GM04503 (cell line): ENCODE results near the gene RAB44.

Source experiments
- DNase-seq: peaks from one replicate; pipeline ENCODE4 v3.0.0-alpha.2; 2012; ENCODE audit warnings: low read depth

The RAB44 gene

DNA sequence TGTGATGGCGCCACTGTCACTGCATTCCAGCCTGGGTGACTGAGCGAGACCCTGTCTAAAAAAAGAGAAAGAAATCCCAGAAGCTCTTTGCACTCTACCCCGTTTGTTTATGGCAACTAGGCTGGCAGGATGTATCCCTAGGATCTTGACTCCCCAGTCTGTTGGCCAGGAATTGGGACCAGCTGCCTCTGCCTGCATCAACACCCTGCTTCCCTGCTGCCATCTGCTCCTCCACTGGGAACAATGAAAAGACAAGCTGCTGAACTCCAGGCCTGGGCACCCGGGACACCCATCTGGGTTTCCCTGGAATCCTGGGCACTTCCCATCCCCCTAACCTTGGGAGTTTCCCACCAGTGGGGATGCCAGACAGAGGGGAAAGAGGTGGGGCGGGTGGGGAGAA, 76.7 kb downstream of the RAB44 start:
- no peak for DNase-seq

DNA sequence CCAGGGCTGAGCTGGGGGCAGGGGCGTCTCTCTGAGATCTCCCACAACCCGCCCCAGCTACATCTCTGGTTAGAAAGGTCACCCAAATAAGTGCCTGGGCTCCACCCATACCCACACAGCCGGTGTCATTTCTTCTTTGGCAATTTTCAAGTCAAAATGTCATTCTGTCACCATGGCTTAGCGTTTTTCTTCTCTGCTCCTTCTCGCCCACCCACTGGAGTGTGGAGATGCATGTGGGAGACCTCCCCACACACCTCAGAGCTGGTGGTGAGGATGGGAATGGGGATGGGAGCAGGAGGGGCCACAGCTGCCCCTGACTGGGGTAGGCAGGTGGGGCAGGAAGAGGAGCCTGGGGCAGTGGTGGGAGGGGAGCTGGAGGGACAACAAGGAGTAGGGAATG, 78.5 kb downstream of the RAB44 start:
- DNase-seq, result no peak

DNA sequence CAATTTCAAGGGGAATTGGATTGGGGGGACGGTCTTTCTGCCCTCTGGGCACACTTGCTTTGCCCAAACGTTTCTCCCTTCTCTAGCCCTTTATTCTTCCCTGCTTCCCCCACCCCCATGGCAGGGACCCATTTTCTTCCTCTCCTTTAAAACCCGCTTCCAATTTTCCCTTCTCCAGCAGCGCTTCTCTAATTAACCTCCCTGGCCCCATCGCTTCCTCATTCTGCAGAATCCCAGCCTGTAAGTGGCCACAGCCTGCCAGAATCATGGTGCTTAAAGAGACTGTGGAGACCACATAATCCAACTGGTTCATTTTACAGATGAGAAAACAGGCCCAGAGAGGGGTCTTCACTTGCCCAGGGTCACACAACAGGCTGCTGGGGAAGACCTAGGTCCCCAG, 80.2 kb downstream of the RAB44 start:
- no peak for DNase-seq

DNA sequence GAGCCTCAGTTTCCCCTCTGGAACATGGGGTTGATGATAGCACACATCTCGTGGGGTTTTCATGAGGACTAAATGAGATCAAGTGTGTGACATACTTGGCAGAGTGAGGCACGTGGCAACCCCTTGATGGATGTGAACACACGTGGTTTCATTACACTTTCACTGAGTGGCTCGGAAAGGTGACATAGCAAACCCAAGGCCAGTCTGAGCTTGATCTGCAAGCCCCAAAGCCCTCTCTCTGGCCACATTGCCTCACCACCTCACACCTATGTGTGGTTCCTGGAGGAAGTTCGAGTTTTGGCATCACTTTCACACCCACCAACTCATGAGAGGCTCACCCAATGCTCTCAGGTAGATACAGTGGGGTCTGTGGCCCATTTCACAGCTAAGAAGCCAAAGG, 81.6 kb downstream of the RAB44 start:
- no peak for DNase-seq

DNA sequence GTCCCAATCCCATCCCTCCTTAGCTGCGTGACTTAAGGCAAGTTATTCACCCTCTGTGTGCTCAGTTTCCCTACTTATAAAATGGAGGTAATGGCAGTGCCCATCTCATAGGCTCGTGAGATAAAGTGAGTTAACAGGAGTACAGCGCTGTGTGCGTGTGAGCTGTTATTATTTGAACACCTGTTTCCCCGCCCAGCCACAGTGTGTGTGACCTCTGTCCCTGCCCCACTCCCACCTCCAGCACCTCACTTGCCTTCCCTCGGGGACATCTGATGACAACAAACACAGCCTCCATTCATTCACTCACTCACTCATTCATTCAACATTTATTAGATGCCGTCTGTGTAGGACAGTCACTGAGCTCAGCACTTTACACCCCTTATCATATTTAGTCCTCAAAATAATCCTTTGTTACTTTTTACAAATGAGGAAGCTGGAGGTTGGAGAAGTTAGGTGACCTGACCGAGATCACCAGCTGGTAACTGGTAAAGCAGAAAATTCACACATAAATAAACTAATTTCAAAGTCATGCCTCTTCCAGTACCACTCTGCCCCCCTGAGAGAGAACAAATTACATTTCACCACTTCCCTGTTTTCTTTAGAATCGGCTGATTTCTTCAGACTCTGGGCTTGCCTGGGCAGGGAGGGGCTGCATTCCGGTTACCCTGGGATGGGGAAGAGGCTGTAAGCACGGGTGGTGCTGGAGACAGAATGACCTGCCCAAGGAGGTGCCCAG, 83.0 kb downstream of the RAB44 start:
- no peak for DNase-seq

- DNase-seq, result no peak
Measured at GRCh38 chr6:36781669-36782068, 84.0 kb downstream of the RAB44 start.
